Spleen (tissue), 11 donors: Measurements from ENCODE around the gene SLC2A4. TPM values are rescaled to one million over a fixed set of nuclear protein-coding genes. Genes with fewer than 3 reads are reported as not detected.
"Not testable (repeated sequence)": the region's sequence is repeated elsewhere in the genome, so short reads cannot be mapped to it uniquely, and the experiment has no call there.

ENCODE experiments used
- DNase-seq: peaks from one replicate; pipeline ENCODE4 v3.0.0-alpha.2; 2020
- H3K27ac ChIP-seq, 8 donors: fragments of 200-600 bp; sonication (generic) in 7 of 8; 1 replicate in 4 of 8; 2 replicates in 4 of 8; pipeline versions ENCODE4 v1.5.0 to v1.8.0; 2016 to 2021; ENCODE audit warnings: inconsistent platforms in 4 of 8, mild to moderate bottlenecking in 4 of 8, moderate library complexity in 1 of 8
- H3K27me3 ChIP-seq, 7 donors: fragments of 200-600 bp; sonication (generic) in 6 of 7; replicated peaks in 1 of 7; 1 replicate in 4 of 7; 2 replicates in 3 of 7; pipeline versions ENCODE4 v1.5.0 to v1.8.0; 2016 to 2021; ENCODE audit warnings: inconsistent platforms in 3 of 7, mild to moderate bottlenecking in 1 of 7
- H3K36me3 ChIP-seq, 6 donors: fragments of 200-600 bp; sonication (generic) in 5 of 6; 1 replicate in 4 of 6; 2 replicates in 2 of 6; pipeline versions ENCODE4 v1.5.0 to v1.8.0; 2016 to 2021; ENCODE audit warnings: inconsistent platforms in 2 of 6
- H3K4me1 ChIP-seq, 6 donors: fragments of 200-600 bp; sonication (generic) in 5 of 6; 1 replicate in 3 of 6; 2 replicates in 3 of 6; pipeline versions ENCODE4 v1.5.0 to v1.8.0; 2016 to 2021; ENCODE audit warnings: inconsistent platforms in 3 of 6
- H3K4me3 ChIP-seq, 8 donors: fragments of 200-600 bp; sonication (generic) in 7 of 8; 1 replicate in 4 of 8; 2 replicates in 4 of 8; pipeline versions ENCODE4 v1.5.0 to v1.8.0; 2016 to 2021; ENCODE audit warnings: inconsistent platforms in 4 of 8, mild to moderate bottlenecking in 4 of 8, moderate library complexity in 2 of 8
- H3K9me3 ChIP-seq, 8 donors: fragments of 200-600 bp; sonication (generic) in 7 of 8; 1 replicate in 4 of 8; 2 replicates in 4 of 8; pipeline versions ENCODE4 v1.5.0 to v1.8.0; 2016 to 2021; ENCODE audit warnings: inconsistent platforms in 4 of 8
- CTCF ChIP-seq, 11 experiments: fragments of 200-600 bp in 7 of 11; fragments of 450-650 bp in 4 of 11; sonication (generic) in 4 of 11; IDR thresholded peaks in 8 of 11; conservative IDR thresholded peaks in 3 of 11; 1 replicate in 7 of 11; 2 replicates in 4 of 11; pipeline versions ENCODE4 v1.4.0 to v1.8.0; 2016 to 2021; ENCODE audit warnings: antibody characterized with exemption in 11 of 11, inconsistent platforms in 4 of 11, mild to moderate bottlenecking in 1 of 11
- POLR2A ChIP-seq, 3 donors: fragments of 450-650 bp; IDR thresholded peaks; one replicate each; pipeline ENCODE4 v1.5.1; 2017; ENCODE audit warnings: antibody characterized with exemption in 3 of 3, mild to moderate bottlenecking in 1 of 3
- POLR2AphosphoS5 ChIP-seq, 3 donors: sonication (generic); formaldehyde crosslinking; IDR thresholded peaks; one replicate each; pipeline ENCODE4 v1.5.1; 2017; ENCODE audit warnings: antibody characterized with exemption in 3 of 3
- WGBS, 5 donors: extraction: QIAGEN DNeasy Blood & Tissue Kit in 3 of 5; methylation state at CpG; one replicate each; pipeline versions ENCODE4 v1.1.5 to v1.1.7; 2013 to 2018; 5-methylcytosine and 5-hydroxymethylcytosine counted together
- intact Hi-C: fragments of 100-400 bp; cut with DNase I; formaldehyde crosslinking; loops from one replicate; pipeline ENCODE4 v1.15.0; 2023; ENCODE audit warnings: low total_unique reads
- polyA plus RNA-seq, 3 donors: library from polyadenylated mRNA; stranded (reverse); fragments of 200-250 nt; gene quantifications; one replicate each; pipeline ENCODE4 v1.2.1, GENCODE V29; 2013
- total RNA-seq, 7 donors: library from RNA; depleted of rRNA in 3 of 7; stranded (reverse); fragments of >200 nt in 3 of 7; fragmentation: NEBNext Ultra II Directional in 4 of 7; extraction: Animal tissue kit (Norgen Biotek cat#: 25700) in 4 of 7; gene quantifications; one replicate each; pipeline versions ENCODE4 v1.1.0 to v1.2.1, GENCODE V29; 2016 to 2021
- donor health status: healthy with polysubstance abuse.
- donor health status: DM: no; HTN: no; CAD: no; lungs with moderate emphysema.
- donor health status: DM: no; HTN: no; CAD: no.
- donor health status: Bipolar disorder and iron deficiency.
- donor health status: healthy.
- donor health status: DM: no; HTN: no; CAD: no.
- donor health status: DM: yes; HTN: yes; CAD: no.

SLC2A4 gene
- total and polyA plus RNA-seq, 10 donors = 0.07 to 1.6 (median 0.49) TPM

- H3K4me1 ChIP-seq = peaks cover 6 to 75% (median 37%) of the 10 kb centered on the region in 6 donors
- peaks cover 0 to 23% (median 12%) of the 10 kb centered on the region in 6 donors for H3K36me3 ChIP-seq
- intact Hi-C loops = no loop called here
- peak; percentile 95 for DNase-seq
- H3K27me3 ChIP-seq = no peaks in the 10 kb centered on the region
- 0 to 2% (median 1%) methylated on average over 2 to 34 of the region's 34 CpGs for WGBS, 5 donors
- peak overlapping the region; percentile 77 to 95 (median 87) for H3K4me3 ChIP-seq
- TF ChIP-seq POLR2A (IDR thresholded peaks at IDR 0.05) (no peak), CTCF (IDR thresholded peaks at IDR 0.05 in 8 of 11, conservative IDR thresholded peaks at IDR 0.05 in 3 of 11) (no peak), POLR2AphosphoS5 (IDR thresholded peaks at IDR 0.05) (no peak)
- H3K27ac ChIP-seq = peak overlapping the region; percentile 89 to 95 (median 93)
- H3K9me3 ChIP-seq = no peaks in the 10 kb centered on the region
Observed at GRCh38 chr17:7329997-7330637, 48.6 kb downstream of the SLC2A4 start.

DNA sequence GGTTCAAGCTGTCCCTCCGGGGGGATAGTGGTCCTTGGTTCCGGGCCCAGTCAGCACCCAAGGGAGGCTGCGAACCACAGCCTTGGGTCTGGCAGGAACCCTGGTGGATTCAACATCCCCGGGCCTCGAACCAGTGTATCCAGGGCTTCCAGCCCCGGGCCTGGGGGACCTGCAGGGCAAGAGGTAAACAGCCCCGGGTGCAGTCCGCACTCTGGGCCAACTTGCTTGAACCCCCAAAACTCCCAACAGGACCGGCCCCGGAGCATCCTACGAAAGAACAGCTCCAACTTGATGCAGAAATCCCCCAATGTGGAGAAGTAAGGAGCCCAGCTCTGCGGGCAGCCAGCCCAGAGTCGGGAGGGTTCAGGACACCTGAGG is 49.1 kb downstream of the SLC2A4 start:
- intact Hi-C loops = no loop called here
- Histone ChIP-seq H3K27me3 (no peaks in the 10 kb centered on the region), H3K27ac (peak overlapping the region; percentile 89 to 95 (median 93)), H3K4me1 (peaks cover 6 to 80% (median 41%) of the 10 kb centered on the region in 6 donors), H3K36me3 (peaks cover 0 to 18% (median 9%) of the 10 kb centered on the region in 6 donors), H3K4me3 (peak overlapping the region; percentile 77 to 95 (median 87)), H3K9me3 (no peaks in the 10 kb centered on the region)
- WGBS, 5 donors = 61 to 94% (median 72%) methylated on average over 5 to 13 of the region's 13 CpGs
- DNase-seq = peak; percentile 85
- no peak for TF ChIP-seq POLR2AphosphoS5 (IDR thresholded peaks at IDR 0.05)
- no peak for TF ChIP-seq CTCF (IDR thresholded peaks at IDR 0.05 in 8 of 11, conservative IDR thresholded peaks at IDR 0.05 in 3 of 11)
- TF ChIP-seq POLR2A (IDR thresholded peaks at IDR 0.05) = no peak

DNA sequence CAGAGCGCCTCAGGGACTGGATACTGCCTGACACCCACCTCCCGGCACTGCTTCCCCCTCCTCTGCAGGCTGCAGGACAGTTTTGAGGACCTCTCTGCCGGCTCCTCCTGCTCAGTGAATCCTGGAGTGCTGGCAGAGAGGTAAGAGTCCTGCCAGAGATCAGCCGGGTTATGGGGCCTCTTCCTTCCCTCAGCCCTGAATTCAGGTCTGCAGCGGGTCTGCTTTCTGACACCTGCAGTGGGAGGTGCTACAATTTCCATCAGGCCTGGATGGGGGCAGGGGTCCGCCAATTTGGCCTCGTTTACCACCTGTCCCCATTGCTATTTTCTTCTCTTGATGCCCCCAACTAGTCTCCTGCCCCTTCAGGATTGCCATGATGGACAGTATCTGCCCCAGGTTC is 50.6 kb downstream of the SLC2A4 start:
- Histone ChIP-seq H3K9me3 (no peaks in the 10 kb centered on the region), H3K27me3 (no peaks in the 10 kb centered on the region), H3K4me1 (peaks cover 6 to 91% (median 47%) of the 10 kb centered on the region in 6 donors), H3K27ac (peak overlapping the region in 6 of 8 donors; percentile 32 to 78 (median 66)), H3K4me3 (no peak overlapping the region), H3K36me3 (peaks cover 0 to 3% (median 0%) of the 10 kb centered on the region in 6 donors)
- TF ChIP-seq POLR2A (IDR thresholded peaks at IDR 0.05) (no peak), POLR2AphosphoS5 (IDR thresholded peaks at IDR 0.05) (no peak), CTCF (IDR thresholded peaks at IDR 0.05 in 8 of 11, conservative IDR thresholded peaks at IDR 0.05 in 3 of 11) (no peak)
- intact Hi-C loops = no loop called here
- 31 to 48% (median 41%) methylated on average over 7 of the region's 7 CpGs for WGBS, 5 donors
- DNase-seq = no peak

DNA sequence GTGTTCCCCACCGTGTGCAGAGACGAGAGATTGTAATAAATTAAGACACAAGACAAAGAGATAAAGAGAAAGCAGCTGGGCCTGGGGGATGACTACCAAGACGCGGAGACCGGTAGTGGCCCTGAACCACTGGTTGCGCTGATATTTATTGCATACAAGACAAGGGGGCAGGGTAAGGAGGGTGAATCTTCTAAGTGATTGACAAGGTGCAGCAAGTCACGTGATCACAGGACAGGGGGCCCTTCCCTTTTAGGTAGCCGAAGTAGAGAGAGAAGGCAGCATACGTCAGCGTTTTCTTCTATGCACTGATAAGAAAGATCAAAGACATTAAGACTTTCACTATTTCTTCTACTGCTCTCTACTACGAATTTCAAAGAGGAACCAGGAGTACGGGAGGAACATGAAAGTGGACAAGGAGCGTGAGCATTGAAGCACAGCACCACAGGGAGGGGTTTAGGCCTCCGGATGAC is 51.1 kb downstream of the SLC2A4 start:
- H3K27me3 ChIP-seq, H3K9me3 ChIP-seq, DNase-seq, H3K4me3 ChIP-seq, intact Hi-C loops, H3K36me3 ChIP-seq: not testable (repeated sequence)
- 32 to 44% (median 34%) methylated on average over 13 to 14 of the region's 14 CpGs for WGBS, 5 donors
- peaks cover 12 to 91% (median 52%) of the 10 kb centered on the region in 6 donors for H3K4me1 ChIP-seq
- peak in 1 of 3 donors; percentile 50 for TF ChIP-seq POLR2AphosphoS5 (IDR thresholded peaks at IDR 0.05)
- H3K27ac ChIP-seq = peak overlapping the region in 5 of 8 donors; percentile 44 to 78 (median 70)
